Activated T-cell treated with anti-CD3 and anti-CD28 coated beads, Interleukin-2, amount 50 U/mL, for 72 hours (primary cell): ENCODE data around the gene GRID2. TPM values are rescaled to one million over a fixed set of nuclear protein-coding genes. Genes with fewer than 3 reads are reported as not detected.

Experiments used
- ATAC-seq, 2 donors: fragments of 150-1000 bp; cut with Tn5 transposase; replicated peaks in 1 of 2; 2 replicates each; pipeline ENCODE4 v1.10.0; 2021; ENCODE audit warnings: moderate library complexity in 2 of 2, mild to moderate bottlenecking in 1 of 2
- DNase-seq, 2 donors: peaks; one replicate each; pipeline ENCODE4 v3.0.0; 2021 to 2022; ENCODE audit warnings: mixed read lengths in 1 of 2
- H3K27ac Mint-ChIP-seq: one replicate; pipeline ENCODE4 v1.8.0; 2022; ENCODE audit warnings: mild to moderate bottlenecking, moderate library complexity, mixed read lengths
- H3K27me3 Mint-ChIP-seq: one replicate; pipeline ENCODE4 v1.8.0; 2022; ENCODE audit warnings: low read depth, mixed read lengths
- H3K36me3 Mint-ChIP-seq, 2 donors: one replicate each; pipeline ENCODE4 v1.8.0; 2022; ENCODE audit warnings: mixed read lengths in 2 of 2, mild to moderate bottlenecking in 1 of 2; ENCODE audit not compliant: insufficient read depth in 2 of 2
- H3K4me1 Mint-ChIP-seq: one replicate; pipeline ENCODE4 v1.8.0; 2022; ENCODE audit warnings: low read depth, mixed read lengths
- H3K4me3 Mint-ChIP-seq, 2 donors: one replicate each; pipeline ENCODE4 v1.8.0; 2022; ENCODE audit warnings: mild to moderate bottlenecking in 2 of 2, mixed read lengths in 2 of 2, moderate library complexity in 2 of 2
- H3K9me3 Mint-ChIP-seq, 2 donors: one replicate each; pipeline ENCODE4 v1.8.0; 2022; ENCODE audit warnings: mixed read lengths in 2 of 2
- total RNA-seq, 2 donors: library from RNA; stranded (reverse); gene quantifications; one replicate each; pipeline ENCODE4 v1.2.3, GENCODE V29; 2022

The GRID2 gene
- total RNA-seq, 2 donors from 2014 or later, result not detected

DNA sequence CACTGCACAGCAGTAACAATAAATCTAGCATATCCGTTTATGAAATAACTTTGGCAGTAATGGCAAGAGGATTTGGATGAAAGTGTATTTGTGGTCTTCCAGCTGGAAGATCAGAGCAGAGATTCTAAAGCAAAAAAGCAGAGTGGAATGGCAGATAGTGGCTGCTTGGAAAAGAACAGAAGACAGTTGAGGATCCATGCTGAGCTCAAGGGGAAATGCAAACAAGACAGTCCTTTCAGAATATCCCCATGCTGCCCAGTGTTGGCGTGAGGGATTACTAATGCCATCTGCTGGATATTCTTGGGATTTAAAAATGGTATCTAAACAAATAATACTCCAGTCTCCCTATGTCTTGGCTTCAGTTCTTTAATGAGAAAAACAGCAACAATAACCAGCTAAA lies 895.7 kb downstream of the GRID2 start:
- DNase-seq (no peak), ATAC-seq (no peak)
- Mint-ChIP-seq H3K4me3 (no peak overlapping the region), H3K27ac (no peak overlapping the region), H3K36me3 (no peaks in the 10 kb centered on the region), H3K27me3 (no peaks in the 10 kb centered on the region), H3K9me3 (peaks cover 2 to 7% of the 10 kb centered on the region in 2 donors), H3K4me1 (no peaks in the 10 kb centered on the region)

- H3K9me3 Mint-ChIP-seq, result peaks cover 2% of the 10 kb centered on the region in 2 donors
- DNase-seq (no peak), ATAC-seq (no peak)
- no peak overlapping the region for H3K4me3 Mint-ChIP-seq
- no peak overlapping the region for H3K27ac Mint-ChIP-seq
- H3K36me3 Mint-ChIP-seq, result no peaks in the 10 kb centered on the region
- no peaks in the 10 kb centered on the region for H3K4me1 Mint-ChIP-seq
- no peaks in the 10 kb centered on the region for H3K27me3 Mint-ChIP-seq
These were observed 897.8 kb downstream of the GRID2 start for GRCh38 chr4:93201471-93202096.

DNA sequence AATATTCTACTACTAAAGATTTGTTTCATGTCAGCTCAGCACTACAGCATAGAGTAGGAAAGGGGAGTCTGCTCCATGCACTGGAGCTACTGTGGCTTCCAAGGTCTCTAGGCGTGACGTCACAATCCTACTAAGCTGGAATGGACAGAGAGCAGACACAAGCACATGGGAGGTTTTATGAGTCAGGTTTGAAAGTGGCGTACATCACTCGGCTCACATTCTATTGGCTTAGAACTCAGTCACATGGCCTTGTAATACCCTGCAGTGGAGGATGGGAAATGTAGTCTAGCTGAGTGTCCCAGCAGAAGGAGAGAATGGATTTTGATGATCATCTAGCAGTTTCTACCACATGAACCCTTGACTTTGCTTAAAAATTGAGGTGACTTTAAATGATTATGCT lies 899.9 kb downstream of the GRID2 start:
- Mint-ChIP-seq H3K27ac (no peak overlapping the region), H3K4me3 (no peak overlapping the region), H3K4me1 (no peaks in the 10 kb centered on the region), H3K9me3 (peaks cover 2% of the 10 kb centered on the region in 2 donors), H3K27me3 (no peaks in the 10 kb centered on the region), H3K36me3 (no peaks in the 10 kb centered on the region)
- ATAC-seq (no peak), DNase-seq (no peak)

DNA sequence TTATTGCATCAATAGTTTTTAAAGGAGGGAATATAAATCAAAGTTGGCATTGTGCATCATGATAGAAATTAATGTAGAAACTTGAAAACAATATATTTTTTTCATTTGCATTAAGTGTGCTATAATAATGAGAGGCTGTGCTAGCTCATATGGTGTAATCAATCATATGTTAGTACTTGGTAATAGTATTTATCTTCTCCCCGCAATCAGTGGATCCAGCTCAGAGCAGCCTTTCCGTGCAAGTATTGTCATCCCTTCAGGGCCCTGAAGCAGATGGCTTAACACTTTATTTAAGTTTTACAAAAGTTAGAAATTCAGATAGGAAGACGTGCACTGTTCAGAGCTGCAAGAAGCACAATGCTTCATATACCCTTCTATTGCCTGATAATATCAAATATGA lies 908.5 kb downstream of the GRID2 start:
- H3K27me3 Mint-ChIP-seq, result no peaks in the 10 kb centered on the region

GRCh38 chr4:93216646-93217045 lies 912.9 kb downstream of the GRID2 start:
- ATAC-seq (no peak), DNase-seq (no peak)
- Mint-ChIP-seq H3K4me3 (no peak overlapping the region), H3K9me3 (peaks cover 0 to 3% of the 10 kb centered on the region in 2 donors), H3K4me1 (no peaks in the 10 kb centered on the region), H3K27me3 (no peaks in the 10 kb centered on the region), H3K36me3 (no peaks in the 10 kb centered on the region), H3K27ac (no peak overlapping the region)

More for the DNA sequence above, 908.5 kb downstream of the GRID2 start:
- ATAC-seq (no peak), DNase-seq (no peak)
- H3K27ac Mint-ChIP-seq, result no peak overlapping the region
- no peak overlapping the region for H3K4me3 Mint-ChIP-seq
- no peaks in the 10 kb centered on the region for H3K4me1 Mint-ChIP-seq
- no peaks in the 10 kb centered on the region for H3K36me3 Mint-ChIP-seq
- H3K9me3 Mint-ChIP-seq, result no peaks in the 10 kb centered on the region

- H3K9me3 Mint-ChIP-seq, result peaks cover 0 to 3% of the 10 kb centered on the region in 2 donors
- no peak overlapping the region for H3K4me3 Mint-ChIP-seq
- H3K27ac Mint-ChIP-seq, result no peak overlapping the region
- ATAC-seq (no peak), DNase-seq (no peak)
- no peaks in the 10 kb centered on the region for H3K4me1 Mint-ChIP-seq
- H3K27me3 Mint-ChIP-seq, result no peaks in the 10 kb centered on the region
- H3K36me3 Mint-ChIP-seq, result no peaks in the 10 kb centered on the region
These were observed 913.7 kb downstream of the GRID2 start for GRCh38 chr4:93217431-93217830.

DNA sequence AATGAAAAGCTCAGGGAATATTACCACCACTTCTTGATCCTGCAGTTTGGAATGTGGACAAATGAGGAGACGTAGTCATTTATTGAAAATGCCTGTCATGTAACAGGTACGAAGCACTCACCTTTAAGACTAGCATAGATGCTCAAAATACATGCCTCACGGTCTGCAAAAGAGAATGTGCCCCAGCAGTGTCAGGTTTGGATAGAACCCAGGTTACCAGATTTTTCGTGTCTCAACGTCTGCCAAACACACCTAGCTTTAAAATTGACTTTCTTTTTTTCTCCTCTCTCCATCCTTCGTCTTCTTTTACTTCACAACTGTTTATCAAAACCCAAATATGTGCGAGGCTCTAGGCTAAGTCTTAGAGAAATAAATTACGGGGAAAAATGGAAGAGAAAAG lies 918.0 kb downstream of the GRID2 start:
- H3K27ac Mint-ChIP-seq, result no peak overlapping the region
- no peaks in the 10 kb centered on the region for H3K4me1 Mint-ChIP-seq
- no peaks in the 10 kb centered on the region for H3K27me3 Mint-ChIP-seq
- ATAC-seq (no peak), DNase-seq (no peak)
- H3K4me3 Mint-ChIP-seq, result no peak overlapping the region
- H3K9me3 Mint-ChIP-seq, result peaks cover 1 to 4% of the 10 kb centered on the region in 2 donors
- H3K36me3 Mint-ChIP-seq, result no peaks in the 10 kb centered on the region

DNA sequence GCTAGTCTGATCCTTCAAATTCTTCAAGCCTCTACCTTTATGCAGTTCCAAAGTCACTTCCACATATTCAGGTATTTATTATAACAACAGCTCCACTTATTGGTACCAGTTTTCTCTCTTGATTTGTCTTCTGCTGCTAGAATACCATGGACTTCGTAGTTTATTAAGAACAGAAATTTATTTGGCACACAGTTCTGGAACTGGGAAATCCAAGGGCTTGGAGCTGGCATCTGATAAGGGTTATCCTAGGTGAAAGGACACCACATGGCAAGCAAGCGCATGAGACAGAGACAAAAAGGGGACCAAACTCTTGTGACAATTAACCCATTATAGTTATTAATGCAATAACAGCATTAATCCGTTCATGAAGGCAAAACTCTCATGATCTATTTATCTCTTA lies 924.3 kb downstream of the GRID2 start:
- ATAC-seq, result no peak
- no peaks in the 10 kb centered on the region for H3K27me3 Mint-ChIP-seq

DNA sequence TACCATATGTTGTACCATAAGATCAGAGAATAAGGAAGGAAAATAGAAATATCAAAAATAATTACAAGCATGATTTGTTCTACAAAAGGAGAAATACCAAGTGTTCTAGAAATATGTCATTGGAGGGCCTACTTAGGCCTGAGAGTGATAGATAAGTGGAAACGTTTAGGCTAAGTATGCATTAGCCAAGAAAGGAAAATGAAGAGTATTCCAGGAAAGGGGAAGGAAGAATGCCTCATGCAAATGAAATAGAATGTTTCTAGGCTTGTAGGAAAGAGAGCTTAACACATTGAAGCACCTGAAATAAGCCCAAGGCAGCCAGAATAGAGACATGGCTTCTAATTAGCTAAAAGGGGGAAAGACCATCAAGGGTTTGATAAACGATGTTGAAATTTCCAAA lies 929.1 kb downstream of the GRID2 start:
- H3K27me3 Mint-ChIP-seq, result no peaks in the 10 kb centered on the region
- H3K9me3 Mint-ChIP-seq, result no peaks in the 10 kb centered on the region
- DNase-seq, result no peak
- no peak overlapping the region for H3K27ac Mint-ChIP-seq
- H3K4me1 Mint-ChIP-seq, result no peaks in the 10 kb centered on the region
- no peak overlapping the region for H3K4me3 Mint-ChIP-seq
- ATAC-seq, result no peak
- no peaks in the 10 kb centered on the region for H3K36me3 Mint-ChIP-seq

More for the DNA sequence above, 924.3 kb downstream of the GRID2 start:
- no peaks in the 10 kb centered on the region for H3K36me3 Mint-ChIP-seq
- H3K4me3 Mint-ChIP-seq, result no peak overlapping the region
- no peak for DNase-seq
- no peak overlapping the region for H3K27ac Mint-ChIP-seq
- H3K4me1 Mint-ChIP-seq, result no peaks in the 10 kb centered on the region
- H3K9me3 Mint-ChIP-seq, result peaks cover 0 to 2% of the 10 kb centered on the region in 2 donors

- DNase-seq (no peak), ATAC-seq (no peak)
- H3K27ac Mint-ChIP-seq, result no peak overlapping the region
- H3K4me1 Mint-ChIP-seq, result no peaks in the 10 kb centered on the region
- no peaks in the 10 kb centered on the region for H3K27me3 Mint-ChIP-seq
- H3K9me3 Mint-ChIP-seq, result no peaks in the 10 kb centered on the region
- H3K4me3 Mint-ChIP-seq, result no peak overlapping the region
- no peaks in the 10 kb centered on the region for H3K36me3 Mint-ChIP-seq
These were observed 933.8 kb downstream of the GRID2 start for GRCh38 chr4:93237521-93237920.

DNA sequence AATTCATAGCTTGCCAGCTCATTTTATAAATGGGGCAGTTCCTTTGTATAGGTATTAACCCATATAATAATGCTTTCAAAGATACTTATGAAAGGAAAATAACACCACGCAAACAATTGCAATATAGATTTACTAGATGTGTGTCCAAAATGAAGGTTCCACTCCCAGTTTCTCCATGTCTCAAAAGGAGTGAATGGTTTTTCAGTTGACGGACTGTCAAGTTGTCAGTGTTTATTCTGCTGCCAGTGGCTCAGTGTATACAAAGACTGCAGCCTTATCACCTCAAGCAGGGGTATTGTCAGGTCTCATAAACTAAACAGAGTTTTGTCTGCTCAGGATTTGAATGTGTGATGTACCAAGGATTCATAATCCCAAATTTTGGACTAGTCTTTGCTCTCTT lies 939.5 kb downstream of the GRID2 start:
- DNase-seq (no peak), ATAC-seq (no peak)
- Mint-ChIP-seq H3K9me3 (peaks cover 0 to 2% of the 10 kb centered on the region in 2 donors), H3K36me3 (no peaks in the 10 kb centered on the region), H3K4me3 (no peak overlapping the region), H3K4me1 (no peaks in the 10 kb centered on the region), H3K27ac (no peak overlapping the region), H3K27me3 (no peaks in the 10 kb centered on the region)

GRCh38 chr4:93261207-93261606 lies 957.4 kb downstream of the GRID2 start:
- Mint-ChIP-seq H3K4me3 (no peak overlapping the region), H3K27ac (no peak overlapping the region), H3K27me3 (no peaks in the 10 kb centered on the region), H3K4me1 (no peaks in the 10 kb centered on the region), H3K36me3 (no peaks in the 10 kb centered on the region), H3K9me3 (peaks cover 0 to 2% of the 10 kb centered on the region in 2 donors)
- DNase-seq (no peak), ATAC-seq (no peak)

- Mint-ChIP-seq H3K27me3 (no peaks in the 10 kb centered on the region), H3K4me3 (no peak overlapping the region), H3K4me1 (no peaks in the 10 kb centered on the region), H3K27ac (no peak overlapping the region), H3K9me3 (peaks cover 0 to 2% of the 10 kb centered on the region in 2 donors), H3K36me3 (no peaks in the 10 kb centered on the region)
- ATAC-seq, result no peak
- DNase-seq, result no peak
These were observed 959.4 kb downstream of the GRID2 start for GRCh38 chr4:93263166-93263565.

GRCh38 chr4:93267747-93268146 lies 964.0 kb downstream of the GRID2 start:
- ATAC-seq, result no peak
- H3K4me3 Mint-ChIP-seq, result no peak overlapping the region

More at GRCh38 chr4:93267747-93268146, 964.0 kb downstream of the GRID2 start:
- no peak overlapping the region for H3K27ac Mint-ChIP-seq
- DNase-seq, result no peak
- no peaks in the 10 kb centered on the region for H3K36me3 Mint-ChIP-seq
- no peaks in the 10 kb centered on the region for H3K27me3 Mint-ChIP-seq
- peaks cover 0 to 2% of the 10 kb centered on the region in 2 donors for H3K9me3 Mint-ChIP-seq
- no peaks in the 10 kb centered on the region for H3K4me1 Mint-ChIP-seq
